H7 (cell line): ENCODE measurements around the gene UBE2E2. TPM values are rescaled to one million over a fixed set of nuclear protein-coding genes. Genes with fewer than 3 reads are reported as not detected.

ENCODE experiments used
- DNase-seq: peaks from one replicate; pipeline ENCODE4 v3.0.0; 2012
- H3K27me3 ChIP-seq: 2 replicates; pipeline ENCODE4 v1.6.0; 2011; ENCODE audit warnings: mild to moderate bottlenecking, low read length; ENCODE audit not compliant: control insufficient read depth, insufficient read depth
- H3K36me3 ChIP-seq: replicated peaks from 2 replicates; pipeline ENCODE4 v1.5.1; 2011; ENCODE audit warnings: low read length; ENCODE audit not compliant: control insufficient read depth, insufficient read depth
- H3K4me3 ChIP-seq: 2 replicates; pipeline ENCODE4 v1.5.1; 2011; ENCODE audit warnings: low read depth, mild to moderate bottlenecking, control low read depth, low read length, moderate library complexity; ENCODE audit not compliant: insufficient read depth
- total RNA-seq: library from RNA; depleted of rRNA; stranded (reverse); fragments of >200 nt; shearing (Covaris generic); gene quantifications from 2 replicates; pipeline ENCODE4 v1.2.3, GENCODE V29; 2014

UBE2E2 gene
- total RNA-seq, 1 experiment from 2014 or later, result 56.8 TPM

GRCh38 chr3:23263796-23264195 is 60.7 kb downstream of the UBE2E2 start:
- Histone ChIP-seq H3K27me3 (no peaks in the 10 kb centered on the region), H3K36me3 (no peaks in the 10 kb centered on the region), H3K4me3 (no peak overlapping the region)
- DNase-seq, result no peak

DNA sequence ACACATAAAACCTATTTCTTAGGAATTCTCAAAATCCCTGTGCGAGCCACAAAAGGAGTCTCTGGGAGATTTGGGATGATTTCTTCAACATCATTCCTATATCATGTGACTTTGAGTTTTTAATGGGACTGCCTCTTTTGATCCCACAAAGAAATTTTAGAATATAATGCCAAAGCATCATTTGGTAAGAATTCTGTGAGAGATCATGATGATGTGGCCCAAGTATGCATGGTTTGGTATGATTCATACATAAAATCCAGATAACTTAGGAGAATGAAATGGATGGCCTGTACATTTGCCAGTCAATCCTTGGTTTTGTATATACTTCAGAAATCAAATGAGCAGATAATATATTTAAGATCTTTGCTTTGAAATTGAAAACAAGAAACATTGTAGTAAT is 61.3 kb downstream of the UBE2E2 start:
- H3K27me3 ChIP-seq, result no peaks in the 10 kb centered on the region
- H3K4me3 ChIP-seq, result no peak overlapping the region
- no peak for DNase-seq
- H3K36me3 ChIP-seq, result no peaks in the 10 kb centered on the region

DNA sequence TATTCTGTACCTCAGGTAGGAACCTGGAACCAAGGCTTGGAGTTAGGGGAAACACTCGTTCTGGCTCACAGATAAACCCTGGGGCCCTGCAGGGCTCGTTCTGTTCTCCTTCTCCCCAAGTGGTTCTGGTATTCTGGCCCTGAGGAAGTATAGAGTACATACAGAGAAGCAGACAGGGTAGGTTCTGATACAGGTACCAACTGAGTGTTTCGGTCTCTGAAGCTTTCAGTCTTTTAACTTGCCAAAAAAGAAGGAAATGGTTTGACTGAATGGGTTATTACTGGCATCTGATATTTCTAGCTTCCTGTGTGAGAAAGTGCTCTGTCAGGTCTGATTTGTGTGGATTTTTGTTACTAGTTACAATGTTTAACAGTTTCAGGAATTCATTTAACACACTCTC is 67.3 kb downstream of the UBE2E2 start:
- H3K36me3 ChIP-seq, result no peaks in the 10 kb centered on the region; the same call in 1 of the 2 replicates
- no peak for DNase-seq
- H3K27me3 ChIP-seq, result no peaks in the 10 kb centered on the region
- H3K4me3 ChIP-seq, result no peak overlapping the region

GRCh38 chr3:23271876-23272741 is 69.0 kb downstream of the UBE2E2 start:
- no peak for DNase-seq
- Histone ChIP-seq H3K36me3 (no peaks in the 10 kb centered on the region; the same call in 1 of the 2 replicates), H3K27me3 (no peaks in the 10 kb centered on the region), H3K4me3 (no peak overlapping the region)

DNA sequence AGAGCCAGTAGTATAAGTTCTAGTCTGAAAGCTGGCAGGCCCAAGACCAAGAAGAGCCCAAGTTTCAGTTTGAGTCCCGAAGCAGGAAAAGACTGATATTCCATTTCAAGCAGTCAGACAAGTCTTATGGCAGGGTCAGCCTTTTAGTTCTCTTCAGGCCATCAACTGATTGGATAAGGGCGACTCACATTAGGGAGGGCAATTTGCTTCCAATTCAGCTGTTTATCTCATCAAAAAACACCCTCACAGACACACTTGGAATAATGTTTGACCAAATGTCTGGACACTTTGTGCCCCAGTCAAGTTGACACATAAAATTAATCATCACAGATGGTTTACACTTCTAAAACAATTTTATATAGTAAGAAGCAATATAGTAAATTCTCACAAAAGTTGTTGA is 69.7 kb downstream of the UBE2E2 start:
- H3K36me3 ChIP-seq, result no peaks in the 10 kb centered on the region; the same call in 1 of the 2 replicates

GRCh38 chr3:23275061-23275460 is 71.9 kb downstream of the UBE2E2 start:
- no peak for DNase-seq
- Histone ChIP-seq H3K4me3 (no peak overlapping the region), H3K36me3 (no peaks in the 10 kb centered on the region; the same call in 1 of the 2 replicates), H3K27me3 (no peaks in the 10 kb centered on the region)

More for the DNA sequence above, 69.7 kb downstream of the UBE2E2 start:
- H3K27me3 ChIP-seq, result no peaks in the 10 kb centered on the region
- H3K4me3 ChIP-seq, result no peak overlapping the region
- no peak for DNase-seq

DNA sequence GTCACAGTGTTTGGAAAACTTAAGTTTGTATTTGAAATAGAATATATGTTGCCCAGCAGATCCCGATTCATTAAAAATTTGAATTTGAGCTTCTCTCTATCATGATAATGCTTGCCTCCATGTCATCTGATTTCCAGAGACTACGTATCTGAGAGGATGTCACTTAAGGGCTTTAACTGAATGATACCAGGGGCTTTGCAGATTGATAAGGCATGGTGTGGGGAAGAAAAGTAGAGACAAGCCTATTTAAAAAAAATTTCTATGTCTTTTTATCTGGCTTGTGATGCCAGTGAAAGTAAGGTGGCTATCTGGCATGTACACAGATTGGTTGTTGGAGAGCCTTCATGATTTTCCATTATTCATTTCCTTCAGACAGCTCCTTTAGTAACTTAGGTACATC is 72.7 kb downstream of the UBE2E2 start:
- no peak for DNase-seq
- Histone ChIP-seq H3K36me3 (no peaks in the 10 kb centered on the region; the same call in 1 of the 2 replicates), H3K4me3 (no peak overlapping the region), H3K27me3 (no peaks in the 10 kb centered on the region)

DNA sequence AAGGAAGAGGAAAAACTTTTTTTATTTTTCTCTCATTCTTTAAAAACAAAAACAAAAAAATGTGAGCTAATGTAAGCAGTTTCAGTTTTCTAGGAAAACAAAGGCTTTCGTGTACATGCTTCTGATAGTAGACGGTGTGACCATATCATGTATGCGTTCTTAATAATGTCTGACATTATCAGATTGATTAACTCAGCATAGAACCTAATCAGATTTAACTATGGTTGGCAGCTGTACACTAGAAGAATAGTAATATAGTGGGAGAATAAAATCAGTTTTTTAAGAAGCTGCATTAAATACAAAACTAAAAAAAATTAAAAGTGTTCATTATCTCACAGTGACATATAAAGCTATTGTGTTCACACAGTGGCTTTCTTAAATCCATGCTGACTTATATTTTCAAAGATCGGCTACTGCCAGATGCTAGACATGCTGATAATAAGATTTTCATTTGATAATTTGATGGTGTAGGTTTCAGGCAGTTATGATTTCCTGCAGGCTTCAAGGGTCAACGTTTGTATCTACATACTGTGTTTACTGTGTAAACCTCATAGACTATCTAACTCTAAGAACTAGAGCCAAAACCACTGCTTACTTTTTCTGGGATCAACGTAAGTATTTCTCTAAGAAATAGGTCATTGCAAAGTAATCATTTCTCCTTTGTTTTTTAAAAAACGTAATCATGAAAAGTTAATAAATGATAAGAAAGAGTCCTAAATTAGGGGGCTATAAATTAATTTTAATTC is 74.0 kb downstream of the UBE2E2 start:
- H3K27me3 ChIP-seq, result no peaks in the 10 kb centered on the region
- DNase-seq, result no peak
- no peaks in the 10 kb centered on the region for H3K36me3 ChIP-seq
- no peak overlapping the region for H3K4me3 ChIP-seq

GRCh38 chr3:23277688-23278087 is 74.6 kb downstream of the UBE2E2 start:
- H3K27me3 ChIP-seq, result no peaks in the 10 kb centered on the region
- H3K4me3 ChIP-seq, result no peak overlapping the region
- DNase-seq, result no peak
- H3K36me3 ChIP-seq, result no peaks in the 10 kb centered on the region

DNA sequence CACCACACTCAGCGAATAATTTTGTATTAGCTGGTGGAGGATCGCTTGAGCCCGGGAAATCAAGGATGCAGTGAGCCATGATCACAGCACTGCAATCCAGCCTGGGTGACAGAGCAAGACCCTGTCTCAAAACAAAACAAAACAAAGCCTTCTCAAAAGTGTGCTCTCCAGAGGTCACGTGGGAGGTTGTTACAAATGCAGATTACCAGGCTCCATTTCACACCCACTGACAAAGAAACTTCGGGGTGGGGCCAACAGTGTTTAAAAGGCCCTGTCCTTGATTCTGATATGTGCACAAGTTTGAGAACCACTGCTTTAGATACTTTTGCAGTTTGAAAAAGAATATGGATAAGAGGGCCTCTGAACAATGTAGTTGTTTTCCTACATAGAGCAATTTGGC is 80.5 kb downstream of the UBE2E2 start:
- no peak for DNase-seq
- Histone ChIP-seq H3K36me3 (no peaks in the 10 kb centered on the region), H3K27me3 (no peaks in the 10 kb centered on the region), H3K4me3 (no peak overlapping the region)

DNA sequence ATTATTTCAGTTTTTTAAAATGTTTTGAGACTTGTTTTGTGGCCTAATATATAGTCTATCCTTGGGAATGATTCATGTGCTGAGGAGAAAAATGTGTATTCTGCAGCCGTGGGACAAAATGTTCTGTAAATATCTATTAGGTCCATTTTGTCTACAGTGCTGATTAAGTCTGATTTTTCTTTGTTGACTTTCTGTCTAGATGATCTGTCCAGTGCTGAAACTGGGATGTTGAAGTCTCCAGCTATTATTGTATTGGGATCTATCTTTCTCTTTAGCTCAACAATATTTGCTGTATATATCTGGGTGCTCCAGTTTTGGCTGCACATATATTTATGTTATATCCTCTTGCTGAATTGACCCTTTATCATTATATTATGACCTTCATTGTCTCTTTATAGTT is 85.2 kb downstream of the UBE2E2 start:
- no peak overlapping the region for H3K4me3 ChIP-seq
- H3K27me3 ChIP-seq, result no peaks in the 10 kb centered on the region
- no peak for DNase-seq
- no peaks in the 10 kb centered on the region for H3K36me3 ChIP-seq

DNA sequence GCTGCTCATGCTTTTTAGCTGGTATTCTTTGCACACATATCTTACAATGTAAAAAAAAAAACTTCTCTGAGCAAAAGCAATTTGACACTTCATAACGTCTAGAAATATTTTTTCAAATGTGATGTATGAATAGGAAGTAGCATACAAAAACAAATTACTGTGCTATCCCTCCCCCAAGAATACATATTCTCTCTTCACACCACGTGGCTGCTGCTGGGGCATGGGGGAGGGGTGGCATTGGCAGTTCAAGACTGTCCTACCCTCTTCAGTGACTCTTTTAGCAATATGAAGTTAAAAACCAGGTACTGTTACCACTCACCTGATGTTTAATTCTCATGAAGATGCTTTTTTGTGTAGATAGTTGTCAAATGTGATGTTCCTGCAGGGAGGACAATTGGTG is 85.6 kb downstream of the UBE2E2 start:
- Histone ChIP-seq H3K4me3 (no peak overlapping the region), H3K36me3 (no peaks in the 10 kb centered on the region), H3K27me3 (no peaks in the 10 kb centered on the region)
- DNase-seq, result no peak

GRCh38 chr3:23292432-23292831 is 89.3 kb downstream of the UBE2E2 start:
- H3K4me3 ChIP-seq, result no peak overlapping the region
- no peak for DNase-seq
- no peaks in the 10 kb centered on the region for H3K27me3 ChIP-seq
- H3K36me3 ChIP-seq, result no peaks in the 10 kb centered on the region

DNA sequence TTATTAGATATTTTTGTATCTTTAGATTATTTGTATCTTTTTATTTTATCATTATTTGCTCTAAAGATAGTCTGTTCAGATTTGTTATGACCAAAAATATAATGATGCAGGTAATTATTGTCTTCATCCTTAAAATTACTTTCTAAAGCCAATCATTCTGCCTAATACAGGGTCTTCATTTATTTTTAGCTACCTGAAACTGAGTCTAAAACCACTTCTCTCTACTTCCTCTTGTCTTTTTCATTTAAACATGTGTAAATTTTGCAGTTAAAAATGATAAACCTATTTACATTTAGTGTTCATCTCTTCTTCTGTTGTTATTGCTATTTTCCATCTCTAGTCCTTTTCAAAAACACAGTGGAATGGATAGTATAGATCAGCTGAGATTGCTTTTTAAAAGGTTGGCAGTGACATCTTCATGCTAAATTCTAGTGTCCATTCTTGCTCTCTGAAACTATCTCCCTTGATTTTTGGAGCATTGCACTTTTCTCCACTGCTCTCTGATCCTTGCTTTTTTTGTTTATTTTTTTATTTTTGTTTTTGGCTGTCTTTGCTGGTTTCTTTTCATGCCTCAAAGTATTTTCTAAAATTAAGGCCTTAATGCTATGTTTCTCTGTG is 91.8 kb downstream of the UBE2E2 start:
- Histone ChIP-seq H3K27me3 (no peaks in the 10 kb centered on the region), H3K4me3 (no peak overlapping the region), H3K36me3 (no peaks in the 10 kb centered on the region)
- DNase-seq, result no peak

DNA sequence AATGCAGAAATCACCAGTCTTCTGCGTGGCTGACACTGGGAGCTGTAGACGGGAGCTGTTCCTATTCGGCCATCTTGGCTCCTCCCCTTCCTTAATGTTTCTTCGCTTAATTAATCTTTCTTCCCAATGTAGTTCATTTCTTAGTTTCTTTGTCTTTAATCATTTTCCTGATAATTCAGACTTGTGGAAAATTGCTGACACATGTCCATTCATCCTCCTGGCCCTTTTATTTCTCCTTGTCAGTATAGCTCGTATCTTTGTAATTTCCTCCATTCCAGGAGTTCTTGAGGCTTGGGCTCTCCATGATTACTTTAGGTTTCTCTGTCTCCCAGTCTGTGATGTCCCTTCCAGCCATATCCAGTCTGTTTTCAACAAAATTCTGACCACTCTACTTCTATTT is 98.7 kb downstream of the UBE2E2 start:
- DNase-seq, result no peak
- Histone ChIP-seq H3K4me3 (no peak overlapping the region), H3K36me3 (no peaks in the 10 kb centered on the region), H3K27me3 (no peaks in the 10 kb centered on the region)
